HepG2 (cell line): Measurements from ENCODE around the gene TBX18. TPM values are rescaled to one million over a fixed set of nuclear protein-coding genes. Genes with fewer than 3 reads are reported as not detected.

ENCODE experiments used
- ATAC-seq: fragments of 200-7000 bp; cut with Tn5 transposase; 3 replicates; pipeline ENCODE4 v1.9.1; 2020; ENCODE audit warnings: mild to moderate bottlenecking, moderate library complexity
- BruUV-seq: library from RNA; stranded (reverse); fragments of 400-500 nt; replicated peaks from 2 replicates; lab custom pipeline; 2021; lab: Mats Ljungman, UMichigan
- CTCF ChIA-PET: fragments of 300-600 bp; formaldehyde crosslinking; extraction: SDS; loops from one replicate; lab custom pipeline; 2021; ENCODE audit warnings: low total read pairs, inconsistent platforms, low intra/inter-chr PET ratio; lab: Yijun Ruan, JAX
- POLR2A ChIA-PET: fragments of 350-600 bp; sonication (Branson Sonifier 250); formaldehyde crosslinking; loops from one replicate; lab custom pipeline; 2020; ENCODE audit warnings: antibody characterized with exemption, inconsistent platforms; lab: Yijun Ruan, JAX
- DNase-seq: peaks from one replicate; pipeline ENCODE4 v3.0.0-alpha.2; 2015; ENCODE audit warnings: low spot score
- FAIRE-seq: peaks from 3 replicates; lab custom pipeline; 2011; peaks lifted over from hg19 to GRCh38; lab: Jason Lieb, UNC
- H2AFZ ChIP-seq: one replicate; pipeline ENCODE4 v1.6.1; 2011; ENCODE audit warnings: low read length, inconsistent platforms
- H3K27ac ChIP-seq: fragments of 300-600 bp; 3 replicates; pipeline ENCODE4 v1.8.0; 2011; ENCODE audit warnings: mixed run types, mild to moderate bottlenecking, mixed read lengths, low read length, inconsistent platforms; ENCODE audit not compliant: insufficient read depth; ENCODE audit errors: extremely low read length
- H3K27me3 ChIP-seq, 2 experiments: fragments of 200-600 bp in 1 of 2; 2 replicates in 1 of 2; 3 replicates in 1 of 2; pipeline versions ENCODE4 v1.6.0 to v1.8.0; 2011; ENCODE audit warnings: low read length in 2 of 2, mild to moderate bottlenecking in 2 of 2, moderate library complexity in 2 of 2, inconsistent platforms in 1 of 2; ENCODE audit not compliant: insufficient read depth in 2 of 2, control insufficient read depth in 1 of 2
- H3K36me3 ChIP-seq, 2 experiments: fragments of 200-600 bp in 1 of 2; replicated peaks in 1 of 2; 2 replicates in 1 of 2; 3 replicates in 1 of 2; pipeline versions ENCODE4 v1.5.1 to v1.8.0; 2011; ENCODE audit warnings: low read length in 2 of 2, inconsistent platforms in 1 of 2; ENCODE audit not compliant: insufficient read depth in 2 of 2, control insufficient read depth in 1 of 2
- H3K4me1 ChIP-seq: 2 replicates; pipeline ENCODE4 v1.5.1; 2012; ENCODE audit warnings: low read length, inconsistent platforms; ENCODE audit not compliant: insufficient read depth
- H3K4me2 ChIP-seq: 2 replicates; pipeline ENCODE4 v1.6.0; 2011; ENCODE audit warnings: low read depth, low read length, inconsistent platforms
- H3K4me3 ChIP-seq, 3 experiments: fragments of 200-600 bp in 1 of 3; sonication (generic), shearing (Covaris generic) in 1 of 3; replicated peaks in 1 of 3; 2 replicates each; pipeline ENCODE4 v1.5.1; 2011 to 2016; ENCODE audit warnings: low read length in 3 of 3, inconsistent platforms in 2 of 3, low read depth in 2 of 3, mild to moderate bottlenecking in 2 of 3, control low read depth in 1 of 3, mixed read lengths in 1 of 3; ENCODE audit not compliant: insufficient read depth in 1 of 3
- H3K79me2 ChIP-seq: one replicate; pipeline ENCODE4 v1.6.1; 2011; ENCODE audit warnings: low read length, inconsistent platforms; ENCODE audit not compliant: insufficient read depth
- H3K9ac ChIP-seq: 2 replicates; pipeline ENCODE4 v1.6.0; 2011; ENCODE audit warnings: mild to moderate bottlenecking, low read depth, low read length, inconsistent platforms; ENCODE audit not compliant: insufficient read depth
- H3K9me3 ChIP-seq: 2 replicates; pipeline ENCODE4 v1.5.1; 2012; ENCODE audit warnings: mild to moderate bottlenecking, low read length
- H4K20me1 ChIP-seq: 2 replicates; pipeline ENCODE4 v1.6.0; 2011; ENCODE audit warnings: inconsistent platforms, mild to moderate bottlenecking, low read length, moderate library complexity; ENCODE audit not compliant: insufficient read depth
- BRF2 ChIP-seq: sonication (generic); formaldehyde crosslinking; IDR thresholded peaks from 2 replicates; pipeline ENCODE4 v1.8.1; 2022; ENCODE audit warnings: mild to moderate bottlenecking, missing genetic modification reagents
- ELF1 ChIP-seq: sonication (generic); formaldehyde crosslinking; IDR thresholded peaks from 2 replicates; pipeline ENCODE4 v1.4.0; 2020; ENCODE audit warnings: missing genetic modification reagents
- EZH2 ChIP-seq: conservative IDR thresholded peaks from 2 replicates; pipeline ENCODE4 v1.6.1; 2012; ENCODE audit warnings: mild to moderate bottlenecking, low read depth, low read length, moderate library complexity
- FUBP1 ChIP-seq: sonication (generic); formaldehyde crosslinking; IDR thresholded peaks from 2 replicates; pipeline ENCODE4 v1.5.1; 2020; ENCODE audit warnings: missing genetic modification reagents, mild to moderate bottlenecking, borderline replicate concordance
- NRL ChIP-seq: sonication (generic); formaldehyde crosslinking; IDR thresholded peaks from 2 replicates; pipeline ENCODE4 v1.5.0; 2020; ENCODE audit warnings: missing genetic modification reagents, mild to moderate bottlenecking, moderate library complexity, borderline replicate concordance
- PAWR ChIP-seq: sonication (generic); formaldehyde crosslinking; IDR thresholded peaks from 2 replicates; pipeline ENCODE4 v1.4.0; 2020; ENCODE audit warnings: missing genetic modification reagents, mild to moderate bottlenecking, borderline replicate concordance
- POGZ ChIP-seq: sonication (generic); formaldehyde crosslinking; IDR thresholded peaks from 2 replicates; pipeline ENCODE4 v1.4.0; 2020; ENCODE audit warnings: mild to moderate bottlenecking, missing genetic modification reagents
- SATB2 ChIP-seq: sonication (generic); formaldehyde crosslinking; IDR thresholded peaks from 2 replicates; pipeline ENCODE4 v1.5.0; 2020; ENCODE audit warnings: missing genetic modification reagents
- SNAI1 ChIP-seq: sonication (generic); formaldehyde crosslinking; IDR thresholded peaks from 2 replicates; pipeline ENCODE4 v1.5.0; 2020; ENCODE audit warnings: mild to moderate bottlenecking, missing genetic modification reagents, borderline replicate concordance
- SP2 ChIP-seq: sonication (generic); formaldehyde crosslinking; IDR thresholded peaks from 2 replicates; pipeline ENCODE4 v1.5.1; 2020; ENCODE audit warnings: mild to moderate bottlenecking, missing genetic modification reagents
- TEF ChIP-seq: sonication (generic); formaldehyde crosslinking; IDR thresholded peaks from 2 replicates; pipeline ENCODE4 v1.5.0; 2020; ENCODE audit warnings: missing genetic modification reagents
- ZBTB4 ChIP-seq: sonication (generic); formaldehyde crosslinking; IDR thresholded peaks from 2 replicates; pipeline ENCODE4 v1.4.0; 2020; ENCODE audit warnings: missing genetic modification reagents, mild to moderate bottlenecking, borderline replicate concordance
- ZFP41 ChIP-seq: sonication (generic); formaldehyde crosslinking; IDR thresholded peaks from 2 replicates; pipeline ENCODE4 v1.4.0; 2020; ENCODE audit warnings: mild to moderate bottlenecking, missing genetic modification reagents, borderline replicate concordance
- ZMYM2 ChIP-seq: sonication (generic); formaldehyde crosslinking; IDR thresholded peaks from 2 replicates; pipeline ENCODE4 v1.8.0; 2022; ENCODE audit warnings: mild to moderate bottlenecking, missing genetic modification reagents
- ZNF180 ChIP-seq: sonication (generic); formaldehyde crosslinking; IDR thresholded peaks from 2 replicates; pipeline ENCODE4 v1.4.0; 2020; ENCODE audit warnings: low read depth, missing genetic modification reagents, borderline replicate concordance
- ZSCAN31 ChIP-seq: sonication (generic); formaldehyde crosslinking; IDR thresholded peaks from 2 replicates; pipeline ENCODE4 v1.5.0; 2020; ENCODE audit warnings: low read depth, mild to moderate bottlenecking, missing genetic modification reagents
- WGBS: methylation state at CpG from one replicate; pipeline ENCODE4 v1.1.6; 2017; ENCODE audit warnings: low lambda C conversion rate; 5-methylcytosine and 5-hydroxymethylcytosine counted together
- in situ Hi-C: cut with HindIII; loops from 2 replicates; pipeline ENCODE4 v1.10.0; 2017; ENCODE audit warnings: low pct_unique_long_range_greater_than_20kb; ENCODE audit not compliant: extremely low pct_ligation_motif_present
- intact Hi-C: fragments of 100-400 bp; cut with micrococcal nuclease; formaldehyde crosslinking; loops from one replicate; pipeline ENCODE4 v1.10.0; 2022; ENCODE audit not compliant: unreplicated experiment
- polyA plus RNA-seq, 8 experiments: library from polyadenylated mRNA; depleted of rRNA in 3 of 8; stranded (reverse) in 7 of 8; unstranded in 1 of 8; fragments of >200 nt; fragmentation: Illumina TruSeq in 4 of 8; extraction: Trizol in 4 of 8; gene quantifications; 2 replicates each; pipeline versions ENCODE4 v1.2.1 to v1.2.3, GENCODE V29; 2011 to 2016; ENCODE audit warnings: low read depth in 4 of 8, missing spikeins in 1 of 8, mixed read lengths in 1 of 8; ENCODE audit not compliant: insufficient read depth in 1 of 8
- total RNA-seq, 5 experiments: library from RNA; depleted of rRNA; stranded (reverse); fragments of >200 nt; fragmentation: Illumina TruSeq; extraction: Trizol; gene quantifications; 2 replicates each; pipeline ENCODE4 v1.2.3, GENCODE V29; 2016; ENCODE audit warnings: low read depth in 1 of 5

Gene TBX18
- total and polyA plus RNA-seq, 2 of the 13 experiments (the other 11 are each of a cell fraction or from before 2014, with no cell fraction given), result not detected

- POLR2A ChIA-PET, result no interaction called here
- Histone ChIP-seq H3K4me3 (no peak overlapping the region), H3K4me1 (no peaks in the 10 kb centered on the region), H3K4me2 (no peak overlapping the region), H2AFZ (no peak overlapping the region), H3K9ac (no peak overlapping the region), H3K79me2 (no peaks in the 10 kb centered on the region), H3K36me3 (no peaks in the 10 kb centered on the region), H3K27ac (no peak overlapping the region), H4K20me1 (no peaks in the 10 kb centered on the region), H3K9me3 (no peaks in the 10 kb centered on the region), H3K27me3 (peaks cover 0 to 6% of the 10 kb centered on the region in 2 experiments; a peak in 2 of 5 replicates)
- CTCF ChIA-PET, result no interaction called here
- DNase-seq, result no peak
- ATAC-seq, result no peak
- FAIRE-seq, result no peak
- no TSS peak for BruUV-seq
- in situ Hi-C loops, result no loop called here
- intact Hi-C loops, result loop anchor here (2.0 kb wide), 1 partner anchor 45 kb away; no protein-coding TSS in a partner anchor
- 87% methylated on average over 42 of the region's 69 CpGs for WGBS
- TF ChIP-seq BRF2 (CRISPR knock-in tag) (no peak), NRL (CRISPR knock-in tag) (no peak), ZNF180 (no peak), POGZ (CRISPR knock-in tag) (no peak), TEF (CRISPR knock-in tag) (no peak), PAWR (CRISPR knock-in tag) (no peak), ZMYM2 (CRISPR knock-in tag) (no peak), ZBTB4 (CRISPR knock-in tag) (no peak), SNAI1 (CRISPR knock-in tag) (no peak), ZSCAN31 (no peak), ELF1 (no peak), SP2 (no peak), EZH2 (no peak), SATB2 (CRISPR knock-in tag) (no peak), ZFP41 (CRISPR knock-in tag) (no peak), FUBP1 (CRISPR knock-in tag) (no peak)
Measured at GRCh38 chr6:84773431-84774156, 9.2 kb upstream of the TBX18 start.
